C1 segment of cervical spinal cord (tissue), 14 donors: Measurements from ENCODE around the gene PNKD.
"Not testable (repeated sequence)": the region's sequence is repeated elsewhere in the genome, so short reads cannot be mapped to it uniquely, and the experiment has no call there.

Source experiments
- DNase-seq, 14 donors: peaks; one replicate each; lab custom pipeline; 2025; lab: John Stamatoyannopoulos, UW

PNKD gene

GRCh38 chr2:218272531-218273212 lies 2.4 kb downstream of the PNKD start:
- DNase-seq = peak in 12 of 14 donors; percentile 60 to 79 (median 73)

GRCh38 chr2:218273214-218273907 lies 3.0 kb downstream of the PNKD start:
- DNase-seq = not testable (repeated sequence)

- no peak for DNase-seq
Observed at GRCh38 chr2:218273908-218274249, 3.6 kb downstream of the PNKD start.

- no peak for DNase-seq
Observed at GRCh38 chr2:218274586-218274985, 4.3 kb downstream of the PNKD start.

- DNase-seq = no peak
Observed at GRCh38 chr2:218275371-218276072, 5.2 kb downstream of the PNKD start.

GRCh38 chr2:218276986-218277755 lies 6.9 kb downstream of the PNKD start:
- no peak for DNase-seq

- DNase-seq = no peak
Observed at GRCh38 chr2:218277921-218278320, 7.6 kb downstream of the PNKD start.

GRCh38 chr2:218278531-218279360 lies 8.4 kb downstream of the PNKD start:
- DNase-seq = no peak

GRCh38 chr2:218280260-218280870 lies 10.0 kb downstream of the PNKD start:
- no peak for DNase-seq

- peak in 2 of 14 donors; percentile 26 to 36 for DNase-seq
Observed at GRCh38 chr2:218281449-218281848, 11.1 kb downstream of the PNKD start.

GRCh38 chr2:218282173-218282991 lies 12.1 kb downstream of the PNKD start:
- peak in 12 of 14 donors; percentile 18 to 78 (median 50) for DNase-seq

- DNase-seq = peak in 2 of 14 donors; percentile 36 to 37
Observed at GRCh38 chr2:218284106-218284811, 13.9 kb downstream of the PNKD start.

GRCh38 chr2:218285604-218286003 lies 15.3 kb downstream of the PNKD start:
- peak in 11 of 14 donors; percentile 26 to 76 (median 48) for DNase-seq

GRCh38 chr2:218286570-218287459 lies 16.5 kb downstream of the PNKD start:
- DNase-seq = peak; percentile 34 to 96 (median 82)

GRCh38 chr2:218289639-218290315 lies 19.5 kb downstream of the PNKD start:
- peak in 1 of 14 donors; percentile 57 for DNase-seq

- no peak for DNase-seq
Observed at GRCh38 chr2:218290316-218291261, 20.3 kb downstream of the PNKD start.
